H1 (cell line): ENCODE results near the gene BIN1. TPM values are rescaled to one million over a fixed set of nuclear protein-coding genes. Genes with fewer than 3 reads are reported as not detected.

Source experiments
- CHD2 ChIP-seq: IDR thresholded peaks from 2 replicates; pipeline ENCODE4 v1.6.1; 2012; ENCODE audit warnings: low read length, improper control_type of control experiment
- RNF2 ChIP-seq: fragments of 200-900, 300-1000 bp; sonication (generic); IDR thresholded peaks from 2 replicates; pipeline ENCODE4 v1.7.1; 2016; ENCODE audit warnings: borderline replicate concordance, low read depth, mild to moderate bottlenecking, antibody characterized with exemption, low read length; ENCODE audit not compliant: poor library complexity, severe bottlenecking; ENCODE audit errors: missing control alignments
- SP1 ChIP-seq: IDR thresholded peaks from 2 replicates; pipeline ENCODE4 v1.6.1; 2011; ENCODE audit warnings: low read depth, low read length
- polyA plus RNA-seq, 7 experiments: library from polyadenylated mRNA; depleted of rRNA in 3 of 7; stranded (reverse) in 5 of 7; unstranded in 2 of 7; fragments of >200 nt in 5 of 7; fragments of 200-250 nt in 2 of 7; gene quantifications; 1 replicate in 5 of 7; 2 replicates in 1 of 7; 4 replicates in 1 of 7; pipeline versions ENCODE4 v1.2.1 to v1.2.3, GENCODE V29; 2011 to 2013; ENCODE audit warnings: missing spikeins in 2 of 7, mixed read lengths in 2 of 7
- total RNA-seq: library from RNA; stranded (reverse); fragmentation: NEBNext Ultra II Directional; extraction: Animal tissue kit (Norgen Biotek cat#: 25700); gene quantifications from 2 replicates; pipeline ENCODE4 v1.2.1, GENCODE V29; 2021
- TF ChIP-seq, protein P1 (sequence below): IDR thresholded peaks from 2 replicates; pipeline ENCODE4 v1.6.1; 2012; ENCODE audit warnings: low read length, inconsistent platforms

Gene BIN1
- total and polyA plus RNA-seq, 2 of the 8 experiments (the other 6 are each of a cell fraction or from before 2014, with no cell fraction given): 23.6 to 35.6 TPM

DNA sequence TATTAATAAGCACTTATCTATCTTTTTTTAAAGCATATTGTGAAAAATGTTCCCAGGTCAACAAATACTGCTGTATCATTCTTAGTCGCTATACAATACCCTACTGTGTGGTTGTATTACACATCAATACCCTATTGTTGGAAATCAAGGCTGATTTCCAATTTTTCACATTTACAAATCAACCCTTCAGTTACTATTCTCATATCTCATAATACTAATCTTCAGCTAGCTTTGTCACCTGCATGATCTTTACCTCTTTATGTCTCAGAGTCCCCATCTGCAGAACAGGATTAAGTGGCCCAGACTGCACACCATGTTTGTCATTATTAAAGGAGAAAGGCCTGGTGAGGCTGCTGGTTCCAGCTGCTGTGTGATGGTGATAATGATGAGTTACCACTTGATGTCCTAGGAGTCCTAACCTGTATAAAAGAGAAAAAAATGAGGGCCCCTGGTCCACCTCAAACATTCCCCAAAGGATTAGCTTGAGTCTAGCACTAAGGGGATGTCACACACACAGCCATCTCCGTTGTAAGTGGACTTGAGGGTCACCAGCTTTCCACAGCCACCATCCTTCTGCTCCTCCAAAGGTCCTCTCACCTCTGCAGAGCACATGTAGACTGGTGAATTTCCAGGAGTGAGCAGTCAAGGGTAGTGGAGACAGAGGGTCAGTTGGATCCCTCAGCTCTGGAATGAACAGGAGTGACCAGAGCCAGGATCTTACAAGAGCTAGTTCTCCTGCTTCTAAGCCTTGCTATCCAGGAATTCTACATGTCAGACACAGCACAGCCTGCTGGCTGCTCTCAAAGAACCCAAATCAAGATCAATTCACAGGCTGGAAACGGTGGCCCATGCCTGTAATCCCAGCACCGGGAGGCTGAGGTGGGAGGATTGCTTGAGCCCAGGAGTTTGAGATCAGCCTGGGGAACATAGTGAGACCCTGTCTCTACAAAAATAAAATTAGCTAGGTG, 36.0 kb upstream of the BIN1 start (continued):
- no peak for TF ChIP-seq RNF2
- TF ChIP-seq, protein P1, sequence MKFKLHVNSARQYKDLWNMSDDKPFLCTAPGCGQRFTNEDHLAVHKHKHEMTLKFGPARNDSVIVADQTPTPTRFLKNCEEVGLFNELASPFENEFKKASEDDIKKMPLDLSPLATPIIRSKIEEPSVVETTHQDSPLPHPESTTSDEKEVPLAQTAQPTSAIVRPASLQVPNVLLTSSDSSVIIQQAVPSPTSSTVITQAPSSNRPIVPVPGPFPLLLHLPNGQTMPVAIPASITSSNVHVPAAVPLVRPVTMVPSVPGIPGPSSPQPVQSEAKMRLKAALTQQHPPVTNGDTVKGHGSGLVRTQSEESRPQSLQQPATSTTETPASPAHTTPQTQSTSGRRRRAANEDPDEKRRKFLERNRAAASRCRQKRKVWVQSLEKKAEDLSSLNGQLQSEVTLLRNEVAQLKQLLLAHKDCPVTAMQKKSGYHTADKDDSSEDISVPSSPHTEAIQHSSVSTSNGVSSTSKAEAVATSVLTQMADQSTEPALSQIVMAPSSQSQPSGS: no peak
- no peak for TF ChIP-seq SP1
- TF ChIP-seq CHD2: no peak
